ENCODE results near the gene NLRP1.

Gene NLRP1

DNA sequence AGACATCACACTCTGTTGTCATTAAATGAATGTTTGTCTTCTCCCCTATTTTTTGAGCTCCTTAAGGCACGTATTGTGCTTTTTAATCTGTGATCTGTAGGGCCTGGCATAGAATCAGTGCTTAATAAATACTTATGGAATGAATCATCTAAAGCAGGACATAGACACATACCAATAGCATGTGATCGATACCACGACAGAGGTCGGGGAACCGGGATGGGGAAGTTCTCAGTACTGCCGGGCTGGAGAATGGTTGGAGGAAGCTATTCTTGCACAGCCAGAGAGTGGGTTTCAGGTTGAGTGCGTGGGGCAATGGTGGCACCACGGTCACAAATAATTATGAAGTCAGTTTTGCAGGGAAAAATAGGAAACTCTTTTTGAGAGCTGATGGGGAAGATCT is 26.8 kb downstream of the NLRP1 start:
- no peak overlapping the region for H3K4me3 ChIP-seq (ENCODE audit: low read length)
- DNase-seq (ENCODE audit: low read depth): peak; percentile 67
- TF ChIP-seq, protein P1, sequence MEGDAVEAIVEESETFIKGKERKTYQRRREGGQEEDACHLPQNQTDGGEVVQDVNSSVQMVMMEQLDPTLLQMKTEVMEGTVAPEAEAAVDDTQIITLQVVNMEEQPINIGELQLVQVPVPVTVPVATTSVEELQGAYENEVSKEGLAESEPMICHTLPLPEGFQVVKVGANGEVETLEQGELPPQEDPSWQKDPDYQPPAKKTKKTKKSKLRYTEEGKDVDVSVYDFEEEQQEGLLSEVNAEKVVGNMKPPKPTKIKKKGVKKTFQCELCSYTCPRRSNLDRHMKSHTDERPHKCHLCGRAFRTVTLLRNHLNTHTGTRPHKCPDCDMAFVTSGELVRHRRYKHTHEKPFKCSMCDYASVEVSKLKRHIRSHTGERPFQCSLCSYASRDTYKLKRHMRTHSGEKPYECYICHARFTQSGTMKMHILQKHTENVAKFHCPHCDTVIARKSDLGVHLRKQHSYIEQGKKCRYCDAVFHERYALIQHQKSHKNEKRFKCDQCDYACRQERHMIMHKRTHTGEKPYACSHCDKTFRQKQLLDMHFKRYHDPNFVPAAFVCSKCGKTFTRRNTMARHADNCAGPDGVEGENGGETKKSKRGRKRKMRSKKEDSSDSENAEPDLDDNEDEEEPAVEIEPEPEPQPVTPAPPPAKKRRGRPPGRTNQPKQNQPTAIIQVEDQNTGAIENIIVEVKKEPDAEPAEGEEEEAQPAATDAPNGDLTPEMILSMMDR (conservative IDR thresholded peaks at IDR 0.05; ENCODE audit: low read length): no peak

DNA sequence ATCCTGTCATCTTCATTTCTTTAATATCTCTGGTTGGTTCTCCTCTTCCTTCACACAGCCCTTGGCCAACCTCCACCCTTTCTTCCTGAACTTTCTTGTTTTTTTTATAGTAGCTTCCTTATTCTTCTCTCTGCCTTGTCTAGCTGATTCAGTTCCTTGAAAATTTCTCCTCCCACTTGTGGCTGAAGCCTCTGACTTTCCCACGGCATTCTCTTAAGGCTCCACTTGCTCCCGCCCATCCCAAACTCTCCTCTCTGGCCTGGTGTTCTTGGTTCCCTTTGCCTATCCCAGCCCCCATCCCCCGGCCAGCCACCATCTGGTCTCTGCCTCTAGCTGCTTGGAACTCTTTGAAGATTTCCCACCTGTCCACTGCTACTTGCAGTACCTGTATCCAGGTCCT is 29.1 kb downstream of the NLRP1 start:
- DNase-seq (ENCODE audit: low read depth): peak; percentile 41
- TF ChIP-seq, protein P1 (conservative IDR thresholded peaks at IDR 0.05; ENCODE audit: low read length): no peak
- no peak overlapping the region for H3K4me3 ChIP-seq (ENCODE audit: low read length)

DNA sequence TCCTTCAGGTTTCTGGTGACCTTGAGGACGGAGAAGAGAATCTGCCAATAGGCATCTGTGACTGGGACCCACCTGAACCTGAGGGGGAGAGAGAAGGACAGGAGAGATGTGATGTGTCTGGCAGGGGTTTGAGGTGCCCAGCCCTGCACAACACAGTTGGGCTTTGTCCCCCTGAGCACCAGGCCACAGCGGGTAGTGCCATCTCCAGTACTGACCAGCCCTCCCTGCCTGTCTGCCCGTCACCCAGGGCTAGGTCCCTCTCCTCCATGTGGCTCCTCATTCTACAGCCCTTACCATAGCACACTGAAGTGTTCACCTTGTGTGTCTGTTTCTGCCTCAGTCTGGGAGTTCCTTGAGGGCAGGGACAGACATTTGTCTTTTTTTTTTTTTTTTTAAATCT is 30.8 kb downstream of the NLRP1 start:
- H3K4me3 ChIP-seq (ENCODE audit: low read length): no peak overlapping the region
- no peak for DNase-seq (ENCODE audit: low read depth)
- TF ChIP-seq, protein P1 (conservative IDR thresholded peaks at IDR 0.05; ENCODE audit: low read length): no peak

DNA sequence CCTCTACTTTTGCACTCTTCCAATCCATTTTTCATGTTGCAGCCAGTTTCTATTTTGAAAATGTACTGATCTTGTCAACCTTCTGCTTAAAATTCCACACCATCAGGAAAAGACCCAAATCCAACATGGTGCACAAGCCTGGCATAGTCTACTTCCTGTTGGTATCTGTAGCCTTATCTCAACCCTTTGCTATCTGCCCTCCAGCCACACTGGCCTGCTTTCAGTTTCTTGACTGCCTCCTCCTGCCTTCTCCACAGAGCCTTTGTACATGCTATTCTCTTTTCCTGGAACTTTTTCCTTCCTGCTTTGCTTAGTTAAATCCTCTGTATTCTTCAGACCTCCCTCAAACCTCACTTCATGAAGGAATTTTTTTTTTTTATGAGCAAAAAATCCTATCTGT is 31.5 kb downstream of the NLRP1 start:
- TF ChIP-seq, protein P1 (conservative IDR thresholded peaks at IDR 0.05; ENCODE audit: low read length): no peak
- no peak overlapping the region for H3K4me3 ChIP-seq (ENCODE audit: low read length)
- no peak for DNase-seq (ENCODE audit: low read depth)

DNA sequence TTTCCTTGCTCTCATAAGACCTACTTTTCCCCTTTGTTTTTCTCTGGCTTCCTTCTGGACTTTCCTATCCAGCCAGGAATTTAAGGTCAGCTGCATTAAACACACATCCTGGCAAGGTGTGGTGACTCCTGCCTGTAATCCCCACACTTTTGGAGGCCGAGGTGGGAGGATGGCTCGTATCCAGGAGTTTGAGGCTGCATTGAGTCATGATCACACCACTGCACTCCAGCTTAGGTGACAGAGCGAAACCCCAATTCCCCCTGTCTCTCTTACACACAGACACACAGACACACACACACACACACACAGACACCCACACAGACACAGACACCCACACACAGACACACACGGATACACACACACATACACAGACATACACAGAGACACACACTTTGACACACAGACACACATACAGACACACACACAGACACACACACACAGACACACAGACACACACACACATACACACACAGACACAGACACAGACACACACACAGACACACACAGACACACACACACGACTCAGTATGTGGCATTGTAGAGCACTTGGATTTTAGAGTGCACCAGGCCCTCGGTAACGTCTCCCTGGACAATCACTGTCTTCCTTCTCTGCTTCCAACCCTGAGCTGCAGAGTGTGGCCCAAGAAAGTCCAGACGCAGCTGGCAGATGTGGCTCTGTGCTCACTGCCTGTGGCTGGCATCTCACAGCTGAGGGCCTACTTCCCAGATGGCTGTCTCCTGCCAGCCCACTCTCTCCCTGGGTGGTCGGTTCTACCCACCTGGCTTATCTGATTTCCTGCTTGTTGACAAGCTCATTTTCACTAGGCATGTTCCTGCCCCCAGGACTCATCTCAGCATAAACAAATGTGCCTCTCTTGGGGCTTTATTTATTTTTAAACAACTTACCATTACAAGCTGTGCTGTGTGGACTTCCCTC is 39.0 kb downstream of the NLRP1 start:
- no peak for DNase-seq (ENCODE audit: low read depth)
- no peak overlapping the region for H3K4me3 ChIP-seq (ENCODE audit: low read length)
- TF ChIP-seq, protein P1 (conservative IDR thresholded peaks at IDR 0.05; ENCODE audit: low read length): no peak

DNA sequence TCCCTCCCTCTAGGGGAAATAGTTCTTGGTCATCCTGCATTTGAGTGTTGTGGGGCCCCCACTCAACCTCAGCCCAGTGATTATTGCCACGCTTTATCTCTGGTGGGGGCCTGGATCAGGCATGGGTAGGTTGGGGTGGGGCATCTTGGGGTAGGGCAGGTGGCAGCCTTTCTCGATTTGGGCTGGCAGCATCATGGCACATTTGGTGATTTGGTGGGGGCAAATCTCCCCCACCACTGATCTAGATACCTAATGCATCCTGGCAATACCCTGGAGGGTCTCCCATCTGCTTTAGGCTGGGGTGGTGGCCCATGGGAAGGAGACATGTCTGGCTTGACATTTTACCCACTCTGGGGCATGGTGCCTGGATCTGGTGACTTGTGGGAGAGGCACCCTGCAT is 40.2 kb downstream of the NLRP1 start:
- DNase-seq (ENCODE audit: low read depth): no peak
- TF ChIP-seq, protein P1 (conservative IDR thresholded peaks at IDR 0.05; ENCODE audit: low read length): no peak
- no peak overlapping the region for H3K4me3 ChIP-seq (ENCODE audit: low read length)

DNA sequence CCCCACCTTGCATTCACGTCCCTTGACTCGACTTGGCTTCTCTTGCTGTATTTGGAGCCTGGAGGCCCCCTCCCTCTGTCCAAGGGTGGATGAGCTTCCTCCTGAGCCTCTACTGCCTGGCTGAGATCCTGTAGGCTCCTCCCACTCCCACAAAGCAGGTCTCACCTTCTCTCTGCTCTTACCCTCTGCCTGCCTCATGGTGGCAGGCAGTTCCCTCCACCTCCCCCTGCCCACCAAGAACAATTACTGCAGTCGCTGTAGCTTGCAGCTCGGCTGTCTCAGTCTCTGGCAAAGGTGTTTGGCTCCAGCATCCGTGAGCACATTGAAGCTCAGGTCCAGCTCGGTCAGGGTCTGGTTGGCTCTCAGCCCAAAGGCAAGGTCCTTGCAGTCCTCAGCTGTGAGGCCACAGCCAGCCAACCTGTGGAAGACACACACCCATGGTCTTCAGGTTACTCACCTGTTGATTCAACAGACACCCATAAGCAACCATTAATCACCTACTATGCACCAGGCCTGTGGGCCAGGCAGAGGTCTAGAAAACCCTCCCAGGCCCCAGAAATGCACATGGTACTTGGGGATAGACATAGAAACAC is 42.6 kb downstream of the NLRP1 start:
- no peak overlapping the region for H3K4me3 ChIP-seq (ENCODE audit: low read length)
- DNase-seq (ENCODE audit: low read depth): no peak
- TF ChIP-seq, protein P1 (conservative IDR thresholded peaks at IDR 0.05; ENCODE audit: low read length): no peak

Measured in AG10803 (cell line).